GM12865 (cell line): ENCODE measurements around the gene SSUH2.
"Not testable (repeated sequence)": the region's sequence is repeated elsewhere in the genome, so short reads cannot be mapped to it uniquely, and the experiment has no call there.

Experiments
- DNase-seq: peaks from one replicate; pipeline ENCODE4 v3.0.0; 2010; ENCODE audit warnings: low read depth
- H3K4me3 ChIP-seq: 2 replicates; pipeline ENCODE4 v1.5.1; 2011; ENCODE audit warnings: mild to moderate bottlenecking, low read depth, low read length, control low read depth
- CTCF ChIP-seq: IDR thresholded peaks from 2 replicates; pipeline ENCODE4 v1.5.1; 2011; ENCODE audit warnings: low read length, control low read depth, low read depth, inconsistent platforms; ENCODE audit not compliant: insufficient read depth; ENCODE audit errors: missing control alignments

Gene SSUH2

GRCh38 chr3:8655387-8655835, 10.8 kb upstream of the SSUH2 start:
- no peak overlapping the region for H3K4me3 ChIP-seq
- DNase-seq, result no peak
- TF ChIP-seq CTCF, result no peak

GRCh38 chr3:8654572-8655329, 10.2 kb upstream of the SSUH2 start:
- DNase-seq, result not testable (repeated sequence)

GRCh38 chr3:8653800-8654408, 9.3 kb upstream of the SSUH2 start:
- no peak for DNase-seq
- no peak overlapping the region for H3K4me3 ChIP-seq
- no peak for TF ChIP-seq CTCF

More at GRCh38 chr3:8654572-8655329, 10.2 kb upstream of the SSUH2 start:
- not testable (repeated sequence) for H3K4me3 ChIP-seq

- no peak for DNase-seq
- TF ChIP-seq CTCF, result no peak
- no peak overlapping the region for H3K4me3 ChIP-seq
Observed at GRCh38 chr3:8652324-8652987, 7.9 kb upstream of the SSUH2 start.

- no peak for TF ChIP-seq CTCF
- H3K4me3 ChIP-seq, result no peak overlapping the region
- no peak for DNase-seq
Observed at GRCh38 chr3:8651418-8652323, 7.1 kb upstream of the SSUH2 start.

GRCh38 chr3:8650583-8651416, 6.2 kb upstream of the SSUH2 start:
- no peak for DNase-seq
- H3K4me3 ChIP-seq, result no peak overlapping the region
- no peak for TF ChIP-seq CTCF
